HCT116 (cell line): Measurements from ENCODE around the gene UNK. TPM values are rescaled to one million over a fixed set of nuclear protein-coding genes. Genes with fewer than 3 reads are reported as not detected.

ENCODE experiments used
- ATAC-seq: fragments of 200-7000 bp; cut with Tn5 transposase; 2 replicates; pipeline ENCODE4 v1.9.1; 2020; ENCODE audit warnings: mild to moderate bottlenecking, moderate library complexity
- BruUV-seq: library from RNA; stranded (reverse); fragments of 400-500 nt; replicated peaks from 2 replicates; lab custom pipeline; 2021; lab: Mats Ljungman, UMichigan
- CTCF ChIA-PET: fragments of 300-600 bp; sonication (Branson Sonifier 250); formaldehyde crosslinking; loops from one replicate; lab custom pipeline; 2021; ENCODE audit warnings: antibody characterized with exemption; lab: Charles Lee
- POLR2A ChIA-PET: fragments of 300-600, 350-600 bp; sonication (Branson Sonifier 250); formaldehyde crosslinking; loops from one replicate; lab custom pipeline; 2021; ENCODE audit warnings: antibody characterized with exemption; lab: Charles Lee
- RAD21 ChIA-PET, 2 experiments: fragments of 300-600 bp; sonication (Branson Sonifier 250); formaldehyde crosslinking; loops; one replicate each; lab custom pipeline; 2023; ENCODE audit warnings: low total read pairs in 2 of 2; ENCODE audit not compliant: uncharacterized antibody in 2 of 2, unreplicated experiment in 2 of 2, low non-redundant PET in 1 of 2; lab: Charles Lee
- DNase-seq: peaks from one replicate; pipeline ENCODE4 v3.0.0-alpha.2; 2010; ENCODE audit warnings: low read depth, low spot score
- H2AFZ ChIP-seq: fragments of 200-600 bp; shearing (Covaris generic), sonication (generic); 2 replicates; pipeline ENCODE4 v1.6.1; 2017; ENCODE audit warnings: low read depth, mixed run types, mixed read lengths, antibody characterized with exemption, low read length; ENCODE audit not compliant: poor library complexity, severe bottlenecking
- H3K27ac ChIP-seq: 2 replicates; pipeline ENCODE4 v1.5.1; 2012; ENCODE audit warnings: low read depth, low read length
- H3K27me3 ChIP-seq: fragments of 200-600 bp; sonication (generic); 2 replicates; pipeline ENCODE4 v1.6.1; 2016; ENCODE audit warnings: mixed run types, low read length, mixed read lengths; ENCODE audit not compliant: insufficient read depth
- H3K36me3 ChIP-seq, 2 experiments: fragments of 200-500 bp in 1 of 2; fragments of 200-600 bp in 1 of 2; sonication (Bioruptor generic) in 1 of 2; sonication (generic) in 1 of 2; 2 replicates each; pipeline versions ENCODE4 v1.5.1 to v1.6.1; 2014 to 2016; ENCODE audit warnings: low read length in 2 of 2, inconsistent platforms in 1 of 2, mixed read lengths in 1 of 2, mixed run types in 1 of 2; ENCODE audit not compliant: insufficient read depth in 2 of 2, control insufficient read depth in 1 of 2
- H3K4me1 ChIP-seq, 2 experiments: fragments of 200-600 bp in 1 of 2; sonication (generic) in 1 of 2; 2 replicates each; pipeline versions ENCODE4 v1.5.1 to v1.6.1; 2012 to 2017; ENCODE audit warnings: low read length in 2 of 2, inconsistent platforms in 1 of 2, mild to moderate bottlenecking in 1 of 2, mixed read lengths in 1 of 2, mixed run types in 1 of 2, moderate library complexity in 1 of 2; ENCODE audit not compliant: insufficient read depth in 2 of 2, control insufficient read depth in 1 of 2
- H3K4me2 ChIP-seq: fragments of 200-600 bp; sonication (generic); 2 replicates; pipeline ENCODE4 v1.6.1; 2017; ENCODE audit warnings: mixed run types, low read length, mixed read lengths
- H3K4me3 ChIP-seq, 2 experiments: fragments of 200-600 bp in 1 of 2; sonication (generic) in 1 of 2; replicated peaks in 1 of 2; 2 replicates each; pipeline ENCODE4 v1.5.1; 2011 to 2016; ENCODE audit warnings: low read length in 2 of 2, control low read depth in 1 of 2, low read depth in 1 of 2, mild to moderate bottlenecking in 1 of 2, mixed read lengths in 1 of 2, mixed run types in 1 of 2
- H3K79me2 ChIP-seq: fragments of 200-600 bp; sonication (generic); 2 replicates; pipeline ENCODE4 v1.6.1; 2017; ENCODE audit warnings: mild to moderate bottlenecking, mixed run types, low read length, moderate library complexity, mixed read lengths; ENCODE audit not compliant: insufficient read depth
- H3K9ac ChIP-seq: fragments of 200-600 bp; sonication (generic); 2 replicates; pipeline ENCODE4 v1.6.1; 2016; ENCODE audit warnings: low read length, mixed read lengths
- H3K9me2 ChIP-seq: fragments of 200-600 bp; sonication (generic), shearing (Covaris generic); 2 replicates; pipeline ENCODE4 v1.6.1; 2017; ENCODE audit warnings: mixed run types, mild to moderate bottlenecking, moderate library complexity; ENCODE audit not compliant: insufficient read depth
- H3K9me3 ChIP-seq, 2 experiments: fragments of 200-500 bp in 1 of 2; fragments of 200-600 bp in 1 of 2; sonication (Bioruptor generic) in 1 of 2; sonication (generic) in 1 of 2; 2 replicates each; pipeline ENCODE4 v1.6.1; 2014 to 2017; ENCODE audit warnings: low read length in 2 of 2, mixed read lengths in 2 of 2, inconsistent platforms in 1 of 2, low read depth in 1 of 2, mild to moderate bottlenecking in 1 of 2, mixed run types in 1 of 2, moderate library complexity in 1 of 2; ENCODE audit not compliant: control insufficient read depth in 1 of 2, insufficient read depth in 1 of 2
- H4K20me1 ChIP-seq: fragments of 200-600 bp; sonication (generic), shearing (Covaris generic); 2 replicates; pipeline ENCODE4 v1.6.1; 2017; ENCODE audit warnings: mixed run types, mild to moderate bottlenecking, moderate library complexity; ENCODE audit not compliant: insufficient read depth
- EZH2phosphoT487 ChIP-seq: fragments of 200-600 bp; IDR thresholded peaks from 2 replicates; pipeline ENCODE4 v1.6.1; 2018; ENCODE audit warnings: antibody characterized with exemption, borderline replicate concordance
- FOSL1 ChIP-seq: IDR thresholded peaks from 2 replicates; pipeline ENCODE4 v1.6.1; 2012; ENCODE audit warnings: low read depth
- JUND ChIP-seq: IDR thresholded peaks from 2 replicates; pipeline ENCODE4 v1.6.1; 2012
- SRF ChIP-seq: IDR thresholded peaks from 2 replicates; pipeline ENCODE4 v1.6.1; 2012; ENCODE audit warnings: low read depth
- YY1 ChIP-seq: IDR thresholded peaks from 2 replicates; pipeline ENCODE4 v1.6.1; 2011; ENCODE audit warnings: low read length, low read depth, moderate library complexity, mild to moderate bottlenecking; ENCODE audit not compliant: insufficient replicate concordance; ENCODE audit errors: extremely low read depth
- ZFX ChIP-seq: fragments of 450-650 bp; IDR thresholded peaks from 2 replicates; pipeline ENCODE4 v1.6.1; 2017
- intact Hi-C: fragments of 100-400 bp; cut with micrococcal nuclease; formaldehyde crosslinking; loops from 2 replicates; pipeline ENCODE4 v1.10.0; 2022
- microRNA-seq: library from miRNA; unstranded; fragments of <30 nt; microRNA quantifications from one replicate; pipeline ENCODE4, GENCODE V29; 2016; ENCODE audit warnings: borderline number of aligned reads
- total RNA-seq: library from RNA; stranded (reverse); gene quantifications from one replicate; pipeline ENCODE4 v1.2.1, GENCODE V29; 2021; ENCODE audit not compliant: unreplicated experiment

UNK gene
- total RNA-seq, 1 experiment from 2014 or later: 40.6 TPM

GRCh38 chr17:75873587-75874322 lies 89.1 kb downstream of the UNK start:
- Histone ChIP-seq H3K9me2 (no peaks in the 10 kb centered on the region), H3K79me2 (peaks cover 27% of the 10 kb centered on the region), H3K4me1 (peaks cover 69 to 87% of the 10 kb centered on the region in 2 experiments), H3K9me3 (no peaks in the 10 kb centered on the region), H3K27ac (peak overlapping the region; percentile 99), H3K9ac (peak overlapping the region; percentile 19; the same call in 1 of the 2 replicates), H4K20me1 (no peaks in the 10 kb centered on the region), H3K4me3 (no peak overlapping the region), H3K36me3 (peaks cover 0 to 4% of the 10 kb centered on the region in 2 experiments; a peak in 1 of 4 replicates), H3K4me2 (peak overlapping the region; percentile 73; the same call in 1 of the 2 replicates), H3K27me3 (no peaks in the 10 kb centered on the region), H2AFZ (no peak overlapping the region)
- CTCF ChIA-PET: interaction anchor here (1.4 to 6.3 kb wide), 4 partner anchors 9 to 18 kb away, joined by 3 to 57 read pairs (median 32); partner anchors contain the start of gene WBP2
- no peak for DNase-seq
- POLR2A ChIA-PET: interaction anchor here (0.5 to 5.0 kb wide), 4 partner anchors 17 to 97 kb away, joined by 4 to 27 read pairs (median 10); a partner anchor contains a TSS
- RAD21 ChIA-PET: no interaction called here
- no peak for ATAC-seq
- intact Hi-C loops: no loop called here
- no TSS peak for BruUV-seq
- no peak for TF ChIP-seq SRF
- TF ChIP-seq EZH2phosphoT487: no peak
- TF ChIP-seq JUND: no peak
- no peak for TF ChIP-seq ZFX

- DNase-seq (no peak), ATAC-seq (no peak)
- peak overlapping the region; percentile 96; the same call in 1 of the 2 replicates for H3K4me2 ChIP-seq
- peaks cover 0 to 4% of the 10 kb centered on the region in 2 experiments; a peak in 1 of 4 replicates for H3K36me3 ChIP-seq
- H2AFZ ChIP-seq: no peak overlapping the region
- H3K9me2 ChIP-seq: no peaks in the 10 kb centered on the region
- CTCF ChIA-PET: interaction anchor here (1.7 to 6.3 kb wide), 4 partner anchors 13 to 94 kb away, joined by 6 to 57 read pairs (median 41); partner anchors contain the start of gene WBP2
- TF ChIP-seq JUND (no peak), YY1 (no peak), FOSL1 (no peak)
- no peaks in the 10 kb centered on the region for H4K20me1 ChIP-seq
- H3K4me1 ChIP-seq: peaks cover 70 to 86% of the 10 kb centered on the region in 2 experiments
- BruUV-seq: no TSS peak
- H3K4me3 ChIP-seq: no peak overlapping the region
- H3K27ac ChIP-seq: peak overlapping the region; percentile 99
- H3K79me2 ChIP-seq: peaks cover 27% of the 10 kb centered on the region
- H3K27me3 ChIP-seq: no peaks in the 10 kb centered on the region
- no peaks in the 10 kb centered on the region for H3K9me3 ChIP-seq
- RAD21 ChIA-PET: no interaction called here
- POLR2A ChIA-PET: interaction anchor here (0.6 to 5.0 kb wide), 5 partner anchors 18 to 350 kb away, joined by 3 to 27 read pairs (median 9); partner anchors contain the start of gene WBP2
- 0 out of 2 replicates have a peak overlapping the region, but pooled peaks have one; percentile 96 for H3K9ac ChIP-seq
- intact Hi-C loops: loop anchor here (5.0 kb wide), 1 partner anchor 97 kb away; a partner anchor contains a TSS
These were observed 89.9 kb downstream of the UNK start for GRCh38 chr17:75874323-75875181.

Small RNA genes within 50 kb of the gene (microRNA-seq; reads per million reads assigned to microRNA genes)
- gene MIR4738: 1.2 reads per million

Other genes starting within 250 kb of the UNK start
- gene MYO15B, start 197.0 kb upstream of the UNK start, total RNA-seq: 30.3 TPM
- gene SMIM5, start 151.4 kb upstream of the UNK start, total RNA-seq: 0.12 TPM
- 83.3 TPM for gene RECQL5, start 117.7 kb upstream of the UNK start, total RNA-seq
- gene SAP30BP, start 117.5 kb upstream of the UNK start, total RNA-seq: 149 TPM
- 568 TPM for gene ITGB4, start 63.3 kb upstream of the UNK start, total RNA-seq
- gene GALK1, start 19.6 kb upstream of the UNK start, total RNA-seq: 57.8 TPM
- gene UNC13D, start 59.6 kb downstream of the UNK start, total RNA-seq: 20.2 TPM
- gene WBP2, start 70.5 kb downstream of the UNK start, total RNA-seq: 132 TPM
- gene TRIM47, start 93.8 kb downstream of the UNK start, total RNA-seq: 86.7 TPM
- 53.0 TPM for gene TRIM65, start 112.1 kb downstream of the UNK start, total RNA-seq
- gene MRPL38, start 120.1 kb downstream of the UNK start, total RNA-seq: 219 TPM
- 22.8 TPM for gene FBF1, start 156.2 kb downstream of the UNK start, total RNA-seq
- 50.2 TPM for gene ACOX1, start 194.4 kb downstream of the UNK start, total RNA-seq
- 18.5 TPM for gene TEN1, start 194.4 kb downstream of the UNK start, total RNA-seq
- gene CDK3, start 216.0 kb downstream of the UNK start, total RNA-seq: 7.1 TPM
- gene EVPL, start 242.5 kb downstream of the UNK start, total RNA-seq: 58.0 TPM